GM12878 (cell line): ENCODE results near the gene SPATC1L. TPM values are rescaled to one million over a fixed set of nuclear protein-coding genes. Genes with fewer than 3 reads are reported as not detected.

ENCODE experiments used
- ATAC-seq: fragments of 200-7000 bp; cut with Tn5 transposase; 3 replicates; pipeline ENCODE4 v1.9.1; 2020; ENCODE audit warnings: mild to moderate bottlenecking, moderate library complexity
- BruUV-seq: library from RNA; stranded (reverse); fragments of 400-500 nt; replicated peaks from 2 replicates; lab custom pipeline; 2021; lab: Mats Ljungman, UMichigan
- CTCF ChIA-PET: fragments of 300-600 bp; sonication (Branson Sonifier 250); formaldehyde crosslinking; extraction: SDS; loops from one replicate; lab custom pipeline; 2021; ENCODE audit warnings: inconsistent platforms; lab: Yijun Ruan, JAX
- POLR2A ChIA-PET: fragments of 350-600 bp; formaldehyde crosslinking; extraction: SDS; loops from one replicate; lab custom pipeline; 2021; ENCODE audit warnings: inconsistent platforms; lab: Charles Lee
- RAD21 ChIA-PET: fragments of 300-600 bp; sonication (Branson Sonifier 250); formaldehyde crosslinking; loops from one replicate; lab custom pipeline; 2023; ENCODE audit warnings: antibody characterized with exemption; ENCODE audit not compliant: unreplicated experiment; lab: Charles Lee
- SMC1A ChIA-PET: fragments of 300-600 bp; sonication (Branson Sonifier 250); formaldehyde crosslinking; loops from one replicate; lab custom pipeline; 2023; ENCODE audit not compliant: unreplicated experiment, uncharacterized antibody; lab: Charles Lee
- DNase-seq: peaks from one replicate; pipeline ENCODE4 v3.0.0-alpha.2; 2011; ENCODE audit warnings: low read depth, low spot score
- FAIRE-seq: peaks from 3 replicates; lab custom pipeline; 2011; peaks lifted over from hg19 to GRCh38; lab: Jason Lieb, UNC
- H2AFZ ChIP-seq: 2 replicates; pipeline ENCODE4 v1.6.0; 2011; ENCODE audit warnings: low read depth, low read length, control low read depth; ENCODE audit not compliant: control insufficient read depth
- H3K27ac ChIP-seq: 2 replicates; pipeline ENCODE4 v1.5.1; 2011; ENCODE audit warnings: control low read depth; ENCODE audit not compliant: control insufficient read depth, insufficient read depth
- H3K27me3 ChIP-seq, 2 experiments: replicated peaks in 1 of 2; 2 replicates each; pipeline versions ENCODE4 v1.6.0 to v1.6.1; 2011; ENCODE audit warnings: low read length in 1 of 2; ENCODE audit not compliant: control insufficient read depth in 2 of 2, insufficient read depth in 2 of 2
- H3K36me3 ChIP-seq, 2 experiments: 2 replicates each; pipeline ENCODE4 v1.5.1; 2011; ENCODE audit warnings: low read length in 1 of 2; ENCODE audit not compliant: control insufficient read depth in 2 of 2, insufficient read depth in 2 of 2
- H3K4me1 ChIP-seq: 2 replicates; pipeline ENCODE4 v1.6.1; 2011; ENCODE audit warnings: mild to moderate bottlenecking, low read length, moderate library complexity, mixed read lengths; ENCODE audit not compliant: control insufficient read depth, insufficient read depth
- H3K4me2 ChIP-seq: 2 replicates; pipeline ENCODE4 v1.6.0; 2011; ENCODE audit warnings: control low read depth; ENCODE audit not compliant: control insufficient read depth, insufficient read depth
- H3K4me3 ChIP-seq: fragments of 200-600 bp; sonication (generic); 2 replicates; pipeline ENCODE4 v1.5.1; 2016
- H3K79me2 ChIP-seq: 2 replicates; pipeline ENCODE4 v1.6.0; 2011; ENCODE audit warnings: low read length; ENCODE audit not compliant: control insufficient read depth, insufficient read depth
- H3K9ac ChIP-seq: 2 replicates; pipeline ENCODE4 v1.8.0; 2011; ENCODE audit warnings: low read length, control low read depth, mixed read lengths; ENCODE audit not compliant: control insufficient read depth, insufficient read depth
- H3K9me3 ChIP-seq: replicated peaks from 3 replicates; pipeline ENCODE4 v1.5.1; 2011; ENCODE audit warnings: mild to moderate bottlenecking, low read length; ENCODE audit not compliant: control insufficient read depth, insufficient read depth
- H4K20me1 ChIP-seq: 2 replicates; pipeline ENCODE4 v1.6.0; 2011; ENCODE audit not compliant: control insufficient read depth, insufficient read depth
- IKZF2 ChIP-seq, 2 experiments: fragments of 450-650 bp; IDR thresholded peaks; 2 replicates each; pipeline ENCODE4 v1.6.1; 2017; ENCODE audit warnings: mild to moderate bottlenecking in 2 of 2, moderate library complexity in 2 of 2
- KAT2A ChIP-seq: conservative IDR thresholded peaks from 2 replicates; pipeline ENCODE4 v1.6.1; 2011; ENCODE audit warnings: low read depth, low read length; ENCODE audit not compliant: control insufficient read depth
- MTA2 ChIP-seq: fragments of 450-650 bp; IDR thresholded peaks from 2 replicates; pipeline ENCODE4 v1.6.1; 2016; ENCODE audit warnings: low read depth, mild to moderate bottlenecking, moderate library complexity
- MYB ChIP-seq: fragments of 150-350 bp; IDR thresholded peaks from 2 replicates; pipeline ENCODE4 v1.6.1; 2014; ENCODE audit warnings: mild to moderate bottlenecking, low read depth, low read length, borderline replicate concordance
- RB1 ChIP-seq: fragments of 450-650 bp; formaldehyde crosslinking; IDR thresholded peaks from 2 replicates; pipeline ENCODE4 v1.6.1; 2017; ENCODE audit warnings: mild to moderate bottlenecking, borderline replicate concordance
- SRF ChIP-seq, 2 experiments: IDR thresholded peaks; 2 replicates each; pipeline ENCODE4 v1.6.1; 2011; ENCODE audit warnings: low read depth in 2 of 2, low read length in 2 of 2, mild to moderate bottlenecking in 1 of 2, moderate library complexity in 1 of 2
- STAT1 ChIP-seq: fragments of 450-650 bp; conservative IDR thresholded peaks from 2 replicates; pipeline ENCODE4 v1.6.1; 2014; ENCODE audit warnings: antibody characterized with exemption, mild to moderate bottlenecking
- STAT3 ChIP-seq: IDR thresholded peaks from 2 replicates; pipeline ENCODE4 v1.6.1; 2011; ENCODE audit warnings: low read depth, low read length, improper control_type of control experiment
- ZBED1 ChIP-seq: IDR thresholded peaks from 2 replicates; pipeline ENCODE4 v1.6.1; 2016; ENCODE audit warnings: borderline replicate concordance
- ZSCAN29 ChIP-seq: fragments of 450-650 bp; IDR thresholded peaks from 2 replicates; pipeline ENCODE4 v1.6.1; 2017; ENCODE audit warnings: mild to moderate bottlenecking, moderate library complexity
- WGBS: methylation state at CpG from one replicate; pipeline ENCODE4 v1.1.6; 2016; ENCODE audit warnings: low lambda C conversion rate; ENCODE audit not compliant: insufficient replicate concordance, insufficient coverage; ENCODE audit errors: missing lambda C conversion rate; 5-methylcytosine and 5-hydroxymethylcytosine counted together
- in situ Hi-C: fragments of 300-500 bp; cut with MboI; formaldehyde crosslinking; loops from 9 replicates; pipeline ENCODE4 v1.14.3; 2018; ENCODE audit warnings: mixed read lengths
- intact Hi-C: fragments of 100-400 bp; cut with micrococcal nuclease; formaldehyde crosslinking; loops from one replicate; pipeline ENCODE4 v1.14.2; 2022; ENCODE audit not compliant: unreplicated experiment
- polyA plus RNA-seq, 11 experiments: library from polyadenylated mRNA; depleted of rRNA in 4 of 11; unstranded in 6 of 11; stranded (reverse) in 5 of 11; fragments of >200 nt; fragmentation: Nextera tagmentation in 4 of 11; fragmentation: Illumina TruSeq in 1 of 11; extraction: Ambion mirVana in 4 of 11; extraction: Trizol in 1 of 11; gene quantifications; 1 replicate in 1 of 11; 2 replicates in 10 of 11; pipeline versions ENCODE4 v1.2.1 to v1.2.3, GENCODE V29; 2011 to 2016; ENCODE audit warnings: inconsistent platforms in 2 of 11, missing spikeins in 2 of 11, low read depth in 1 of 11
- total RNA-seq, 4 experiments: library from RNA; depleted of rRNA in 3 of 4; stranded (reverse); fragments of >200 nt in 3 of 4; fragmentation: Illumina TruSeq in 1 of 4; extraction: Trizol in 1 of 4; gene quantifications; 2 replicates each; pipeline versions ENCODE4 v1.2.1 to v1.2.3, GENCODE V29; 2013 to 2021
- TF ChIP-seq, protein P1 (sequence below): IDR thresholded peaks from 2 replicates; pipeline ENCODE4 v1.6.1; 2011; ENCODE audit warnings: borderline replicate concordance, low read depth, mild to moderate bottlenecking, moderate library complexity, mixed read lengths, low read length; ENCODE audit not compliant: insufficient read depth; ENCODE audit errors: extremely low read length
- TF ChIP-seq, protein P2 (sequence below): fragments of 450-650 bp; IDR thresholded peaks from 2 replicates; pipeline ENCODE4 v1.6.1; 2018; ENCODE audit warnings: mild to moderate bottlenecking, low read depth, moderate library complexity; ENCODE audit not compliant: partially characterized antibody
- TF ChIP-seq, protein P3 (sequence below): fragments of 450-650 bp; IDR thresholded peaks from 2 replicates; pipeline ENCODE4 v1.6.1; 2017; ENCODE audit warnings: mild to moderate bottlenecking, low read depth, inconsistent platforms; ENCODE audit not compliant: poor library complexity, severe bottlenecking

Gene SPATC1L
- total and polyA plus RNA-seq, 10 of the 15 experiments (the other 5 are each of a cell fraction or from before 2014, with no cell fraction given): 1.4 to 16.0 (median 7.0) TPM; not detected in 2

DNA sequence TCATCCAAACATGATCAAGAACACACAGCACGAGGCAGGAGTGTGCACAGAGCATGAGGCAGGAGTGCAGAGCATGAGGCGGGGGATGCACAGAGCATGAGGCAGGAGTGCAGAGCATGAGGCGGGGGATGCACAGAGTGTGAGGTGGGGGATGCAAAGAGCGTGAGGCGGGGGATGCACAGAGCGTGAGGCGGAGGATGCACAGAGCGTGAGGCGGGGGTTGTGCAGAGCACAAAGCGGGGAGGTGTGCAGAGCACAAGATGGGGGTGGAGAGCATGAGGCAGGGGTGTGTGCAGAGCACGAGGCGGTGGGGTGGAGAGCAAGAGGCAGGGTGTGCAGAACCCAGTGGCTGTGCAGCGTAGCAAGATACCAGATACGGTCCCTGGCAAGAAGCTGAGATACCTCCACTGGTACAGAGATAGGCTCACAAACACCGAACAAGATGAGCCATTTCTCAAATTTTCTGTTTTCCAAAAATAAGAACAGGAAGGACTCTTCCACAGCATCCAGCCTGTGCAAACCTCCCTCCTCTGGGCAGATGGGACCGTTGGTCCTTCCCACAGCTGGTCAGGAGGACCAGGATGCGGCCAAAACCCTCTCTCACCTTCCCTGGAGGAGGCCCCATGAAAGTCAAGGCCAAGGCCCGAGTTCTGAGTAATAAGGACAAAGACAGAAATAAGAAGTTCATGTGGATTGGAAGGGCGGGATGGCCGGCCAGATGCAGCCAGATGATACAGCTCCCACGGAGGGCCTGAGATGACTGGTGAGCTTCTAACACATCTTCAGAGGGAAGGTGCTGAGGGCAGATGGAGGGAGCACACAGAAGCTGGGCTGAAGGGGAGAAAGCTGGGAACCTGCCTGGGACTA, 12.0 kb downstream of the SPATC1L start:
- no peaks in the 10 kb centered on the region for H4K20me1 ChIP-seq
- no peak overlapping the region for H3K9ac ChIP-seq
- H3K27ac ChIP-seq: no peak overlapping the region
- POLR2A ChIA-PET: interaction anchor here (0.6 kb wide), 1 partner anchor 468 kb away, joined by 7 read pairs; no protein-coding TSS in a partner anchor
- in situ Hi-C loops (no loop called here), intact Hi-C loops (no loop called here)
- no peak overlapping the region for H3K4me2 ChIP-seq
- no peak overlapping the region for H2AFZ ChIP-seq
- TF ChIP-seq KAT2A (no peak), RB1 (no peak), MTA2 (no peak), ZSCAN29 (no peak), STAT3 (no peak), STAT1 (no peak), MYB (no peak), IKZF2 (IDR thresholded peaks at IDR 0.05) (no peak), ZBED1 (no peak), SRF (IDR thresholded peaks at IDR 0.05; ENCODE audit: low read depth in 2 of 2, low read length in 2 of 2) (no peak)
- TF ChIP-seq, protein P1, sequence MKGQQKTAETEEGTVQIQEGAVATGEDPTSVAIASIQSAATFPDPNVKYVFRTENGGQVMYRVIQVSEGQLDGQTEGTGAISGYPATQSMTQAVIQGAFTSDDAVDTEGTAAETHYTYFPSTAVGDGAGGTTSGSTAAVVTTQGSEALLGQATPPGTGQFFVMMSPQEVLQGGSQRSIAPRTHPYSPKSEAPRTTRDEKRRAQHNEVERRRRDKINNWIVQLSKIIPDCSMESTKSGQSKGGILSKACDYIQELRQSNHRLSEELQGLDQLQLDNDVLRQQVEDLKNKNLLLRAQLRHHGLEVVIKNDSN: no peak
- TF ChIP-seq, protein P2, sequence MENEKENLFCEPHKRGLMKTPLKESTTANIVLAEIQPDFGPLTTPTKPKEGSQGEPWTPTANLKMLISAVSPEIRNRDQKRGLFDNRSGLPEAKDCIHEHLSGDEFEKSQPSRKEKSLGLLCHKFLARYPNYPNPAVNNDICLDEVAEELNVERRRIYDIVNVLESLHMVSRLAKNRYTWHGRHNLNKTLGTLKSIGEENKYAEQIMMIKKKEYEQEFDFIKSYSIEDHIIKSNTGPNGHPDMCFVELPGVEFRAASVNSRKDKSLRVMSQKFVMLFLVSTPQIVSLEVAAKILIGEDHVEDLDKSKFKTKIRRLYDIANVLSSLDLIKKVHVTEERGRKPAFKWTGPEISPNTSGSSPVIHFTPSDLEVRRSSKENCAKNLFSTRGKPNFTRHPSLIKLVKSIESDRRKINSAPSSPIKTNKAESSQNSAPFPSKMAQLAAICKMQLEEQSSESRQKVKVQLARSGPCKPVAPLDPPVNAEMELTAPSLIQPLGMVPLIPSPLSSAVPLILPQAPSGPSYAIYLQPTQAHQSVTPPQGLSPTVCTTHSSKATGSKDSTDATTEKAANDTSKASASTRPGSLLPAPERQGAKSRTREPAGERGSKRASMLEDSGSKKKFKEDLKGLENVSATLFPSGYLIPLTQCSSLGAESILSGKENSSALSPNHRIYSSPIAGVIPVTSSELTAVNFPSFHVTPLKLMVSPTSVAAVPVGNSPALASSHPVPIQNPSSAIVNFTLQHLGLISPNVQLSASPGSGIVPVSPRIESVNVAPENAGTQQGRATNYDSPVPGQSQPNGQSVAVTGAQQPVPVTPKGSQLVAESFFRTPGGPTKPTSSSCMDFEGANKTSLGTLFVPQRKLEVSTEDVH: no peak
- TF ChIP-seq, protein P3, sequence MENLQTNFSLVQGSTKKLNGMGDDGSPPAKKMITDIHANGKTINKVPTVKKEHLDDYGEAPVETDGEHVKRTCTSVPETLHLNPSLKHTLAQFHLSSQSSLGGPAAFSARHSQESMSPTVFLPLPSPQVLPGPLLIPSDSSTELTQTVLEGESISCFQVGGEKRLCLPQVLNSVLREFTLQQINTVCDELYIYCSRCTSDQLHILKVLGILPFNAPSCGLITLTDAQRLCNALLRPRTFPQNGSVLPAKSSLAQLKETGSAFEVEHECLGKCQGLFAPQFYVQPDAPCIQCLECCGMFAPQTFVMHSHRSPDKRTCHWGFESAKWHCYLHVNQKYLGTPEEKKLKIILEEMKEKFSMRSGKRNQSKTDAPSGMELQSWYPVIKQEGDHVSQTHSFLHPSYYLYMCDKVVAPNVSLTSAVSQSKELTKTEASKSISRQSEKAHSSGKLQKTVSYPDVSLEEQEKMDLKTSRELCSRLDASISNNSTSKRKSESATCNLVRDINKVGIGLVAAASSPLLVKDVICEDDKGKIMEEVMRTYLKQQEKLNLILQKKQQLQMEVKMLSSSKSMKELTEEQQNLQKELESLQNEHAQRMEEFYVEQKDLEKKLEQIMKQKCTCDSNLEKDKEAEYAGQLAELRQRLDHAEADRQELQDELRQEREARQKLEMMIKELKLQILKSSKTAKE: no peak
- FAIRE-seq: no peak
- BruUV-seq: no TSS peak
- RAD21 ChIA-PET: no interaction called here
- H3K27me3 ChIP-seq: no peaks in the 10 kb centered on the region
- peaks cover 2% of the 10 kb centered on the region; the same call in 1 of the 3 replicates for H3K9me3 ChIP-seq
- SMC1A ChIA-PET: no interaction called here
- CTCF ChIA-PET: no interaction called here
- no peak for DNase-seq
- no peak for ATAC-seq
- H3K79me2 ChIP-seq: no peaks in the 10 kb centered on the region
- WGBS: 32% methylated on average over 21 of the region's 21 CpGs
- H3K36me3 ChIP-seq: no peaks in the 10 kb centered on the region
- H3K4me1 ChIP-seq: no peaks in the 10 kb centered on the region; the same call in 1 of the 2 replicates
- H3K4me3 ChIP-seq: no peak overlapping the region
